ENCODE data around the gene BCL2L12.

BCL2L12 gene

GRCh38 chr19:49677231-49677900 is 11.6 kb downstream of the BCL2L12 start, which contains the start of gene PRMT1 (continued):
- no peak for TF ChIP-seq ZNF280C (tag by site-specific recombination; IDR thresholded peaks at IDR 0.05)
- no peak for TF ChIP-seq ZNF148 (tag by site-specific recombination; IDR thresholded peaks at IDR 0.05; ENCODE audit: borderline replicate concordance)
- 0 out of 2 replicates have a peak, but pooled peaks have one; percentile 19 for TF ChIP-seq FEZF1 (tag by site-specific recombination; IDR thresholded peaks at IDR 0.05)
- TF ChIP-seq TRIM28 (IDR thresholded peaks at IDR 0.05; ENCODE audit: borderline replicate concordance, low read length): no peak
- no peak for TF ChIP-seq ATF2 (tag by site-specific recombination; IDR thresholded peaks at IDR 0.05; ENCODE audit: low read depth)
- peak; percentile 80; the same call in 1 of the 2 replicates for TF ChIP-seq ZNF692 (tag by site-specific recombination; IDR thresholded peaks at IDR 0.05)
- peak; percentile 81 for TF ChIP-seq ZNF843 (tag by site-specific recombination; IDR thresholded peaks at IDR 0.05)
- TF ChIP-seq SP3 (tag by site-specific recombination; IDR thresholded peaks at IDR 0.05): peak; percentile 87
- no peak for TF ChIP-seq ZNF10 (tag by site-specific recombination; IDR thresholded peaks at IDR 0.05)
- no peak for TF ChIP-seq ZNF768 (tag by site-specific recombination; IDR thresholded peaks at IDR 0.05)
- TF ChIP-seq ZBTB17 (tag by site-specific recombination; IDR thresholded peaks at IDR 0.05): peak; percentile 7; the same call in 1 of the 2 replicates
- TF ChIP-seq ZNF114 (tag by site-specific recombination; IDR thresholded peaks at IDR 0.05): no peak
- no peak for TF ChIP-seq ZNF155 (tag by site-specific recombination; IDR thresholded peaks at IDR 0.05)
- no peak for TF ChIP-seq ZNF302 (tag by site-specific recombination; IDR thresholded peaks at IDR 0.05; ENCODE audit: low read depth)
- TF ChIP-seq ZNF658 (tag by site-specific recombination; IDR thresholded peaks at IDR 0.05): no peak
- no peak for TF ChIP-seq PRDM2 (tag by site-specific recombination; IDR thresholded peaks at IDR 0.05; ENCODE audit: borderline replicate concordance)
- TF ChIP-seq ZNF600 (tag by site-specific recombination; IDR thresholded peaks at IDR 0.05): no peak
- TF ChIP-seq ZNF654 (tag by site-specific recombination; IDR thresholded peaks at IDR 0.05; ENCODE audit: low read depth): no peak
- no peak for TF ChIP-seq ZNF629 (tag by site-specific recombination; IDR thresholded peaks at IDR 0.05)
- 0 out of 2 replicates have a peak, but pooled peaks have one; percentile 73 for TF ChIP-seq IKZF3 (tag by site-specific recombination; IDR thresholded peaks at IDR 0.05)
- no peak for TF ChIP-seq ZNF792 (tag by site-specific recombination; IDR thresholded peaks at IDR 0.05)
- TF ChIP-seq WT1 (tag by site-specific recombination; IDR thresholded peaks at IDR 0.05): peak; percentile 55; the same call in 1 of the 2 replicates
- TF ChIP-seq ZNF366 (tag by site-specific recombination; conservative IDR thresholded peaks at IDR 0.05): no peak
- TF ChIP-seq ZNF544 (tag by site-specific recombination; IDR thresholded peaks at IDR 0.05): no peak
- TF ChIP-seq ZNF350 (tag by site-specific recombination; IDR thresholded peaks at IDR 0.05): no peak
- no peak for TF ChIP-seq ZNF776 (tag by site-specific recombination; IDR thresholded peaks at IDR 0.05; ENCODE audit: borderline replicate concordance)
